HG02588 (cell line): Measurements from ENCODE around the gene CDC25A.

Experiments used
- ATAC-seq: cut with Tn5 transposase; IDR thresholded peaks from one replicate; pipeline ENCODE4 v1.9.1; 2021; ENCODE audit warnings: mild to moderate bottlenecking, moderate library complexity; ENCODE audit not compliant: unreplicated experiment

The CDC25A gene

DNA sequence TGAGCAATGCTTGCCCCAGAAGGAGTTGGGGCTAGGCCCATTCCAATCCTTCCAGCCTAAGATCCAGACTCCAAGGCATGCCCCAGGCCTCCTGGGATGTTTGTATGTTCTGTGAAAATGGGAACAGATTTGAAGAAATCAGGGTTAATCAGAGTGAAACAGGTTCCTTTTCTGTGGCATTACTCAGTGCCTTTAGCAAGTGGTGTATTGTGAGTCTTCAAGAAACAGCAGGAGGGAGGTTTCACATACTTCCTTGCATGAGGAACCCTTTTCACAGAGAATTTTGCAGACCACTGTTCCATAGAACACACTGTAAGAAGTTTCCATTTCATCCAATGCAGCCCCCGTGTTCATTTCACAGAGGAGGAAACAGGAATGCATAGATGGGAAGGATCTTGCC, 8.4 kb upstream of the CDC25A start:
- no peak for ATAC-seq

DNA sequence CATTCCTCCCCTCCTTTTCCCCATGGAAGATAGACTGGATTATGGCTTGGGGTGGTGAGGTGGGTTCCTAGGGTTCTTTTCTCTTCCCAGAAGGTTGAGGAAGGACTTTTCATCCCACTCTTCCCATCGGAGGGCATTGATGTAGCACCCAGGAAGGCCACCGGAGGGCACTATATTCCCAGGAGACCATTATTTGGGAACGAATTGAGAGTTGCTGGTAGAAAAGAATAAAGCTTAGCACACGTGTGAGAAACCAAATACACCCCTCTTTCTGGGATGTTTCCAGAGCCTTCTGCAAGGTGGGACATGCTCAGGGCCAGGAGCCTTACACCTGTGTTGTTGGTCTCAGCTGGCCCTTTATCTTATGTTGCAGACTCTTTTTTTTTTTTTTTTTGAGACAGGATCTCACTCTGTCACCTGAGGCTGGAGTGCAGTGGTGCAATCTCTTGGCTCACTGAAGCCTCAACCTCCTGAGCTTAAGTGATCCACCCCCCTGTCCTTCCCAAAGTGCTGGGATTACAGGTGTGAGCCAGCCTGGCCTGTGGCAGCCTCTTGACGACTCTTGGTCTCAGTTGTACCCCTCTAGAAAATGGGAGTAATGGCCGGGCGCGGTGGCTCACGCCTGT, 6.3 kb upstream of the CDC25A start:
- ATAC-seq, result no peak

DNA sequence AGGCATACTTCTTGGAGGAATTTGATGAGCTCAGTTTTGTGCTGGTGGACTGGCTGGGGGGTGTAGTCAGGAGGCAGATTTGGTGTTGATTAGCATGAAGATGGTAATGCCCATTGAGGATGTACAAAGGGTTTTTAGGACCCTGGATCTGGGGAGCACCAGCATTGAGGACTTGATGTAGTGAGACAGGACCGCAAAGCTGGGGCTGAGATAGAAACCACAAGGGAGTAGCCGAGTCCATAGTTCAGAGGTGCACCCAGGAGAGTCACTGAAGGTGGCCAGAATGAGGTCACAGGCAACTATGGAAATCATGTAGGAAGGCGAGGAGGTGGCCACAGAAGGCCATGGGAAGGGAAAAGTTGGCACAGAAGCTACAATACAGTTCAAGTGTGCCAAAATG, 2.7 kb upstream of the CDC25A start:
- ATAC-seq, result no peak

DNA sequence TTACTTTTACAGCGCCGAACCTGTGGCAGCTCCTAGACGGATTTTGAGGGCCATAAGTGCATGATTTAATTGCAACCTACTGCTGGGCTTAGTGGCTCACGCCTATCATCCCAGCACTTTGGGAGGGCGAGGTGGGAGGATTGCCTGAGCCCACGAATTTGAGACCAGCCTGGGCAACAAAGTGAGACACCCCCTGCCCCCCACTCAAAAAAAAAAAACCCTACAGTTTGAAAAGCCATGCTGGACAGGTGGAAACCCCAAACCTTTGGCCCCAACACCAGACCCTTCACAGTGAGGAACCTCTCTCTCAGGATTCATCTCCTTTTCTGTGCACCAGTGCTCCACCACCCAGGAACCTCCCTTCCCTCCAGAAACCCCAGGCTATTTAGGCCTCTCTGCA, 1.1 kb upstream of the CDC25A start:
- ATAC-seq, result no peak

- ATAC-seq, result peak; percentile 28
Observed at GRCh38 chr3:48187579-48188265, 495 bp downstream of the CDC25A start.

GRCh38 chr3:48187301-48187578, 977 bp downstream of the CDC25A start:
- no peak for ATAC-seq

DNA sequence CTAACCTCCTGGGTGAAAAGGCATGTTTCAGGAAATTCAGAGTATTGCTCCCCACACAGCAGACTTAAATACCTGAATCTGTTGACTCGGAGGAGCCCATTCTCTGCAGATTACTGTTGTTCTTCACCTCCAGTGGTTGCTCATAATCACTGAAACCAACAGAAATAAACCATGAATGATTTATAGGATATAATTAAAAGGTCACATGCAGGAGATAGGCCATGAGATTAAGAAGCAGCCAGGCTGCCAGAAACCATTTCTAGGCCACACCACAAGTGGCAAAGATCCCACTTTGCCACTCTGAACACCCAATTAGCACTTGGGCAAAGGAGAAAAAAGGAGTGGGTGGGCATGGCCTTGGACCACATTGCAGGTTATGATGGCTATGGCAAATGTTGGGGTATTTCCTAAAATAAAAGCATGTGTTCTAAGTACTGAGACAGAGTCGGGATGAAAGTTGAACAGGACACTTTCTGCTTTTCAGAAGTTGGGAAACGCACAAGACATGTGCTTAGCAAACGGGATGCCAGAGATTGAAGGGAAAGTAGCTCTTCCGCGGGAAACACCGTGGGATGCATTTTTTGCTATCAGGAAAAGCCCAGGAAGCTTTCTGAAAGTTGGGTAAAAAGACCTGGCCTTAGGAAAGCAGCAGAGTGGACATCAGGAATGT, 1.5 kb downstream of the CDC25A start:
- no peak for ATAC-seq

GRCh38 chr3:48185129-48185528, 3.1 kb downstream of the CDC25A start:
- no peak for ATAC-seq

GRCh38 chr3:48184299-48184698, 3.9 kb downstream of the CDC25A start:
- ATAC-seq, result no peak

DNA sequence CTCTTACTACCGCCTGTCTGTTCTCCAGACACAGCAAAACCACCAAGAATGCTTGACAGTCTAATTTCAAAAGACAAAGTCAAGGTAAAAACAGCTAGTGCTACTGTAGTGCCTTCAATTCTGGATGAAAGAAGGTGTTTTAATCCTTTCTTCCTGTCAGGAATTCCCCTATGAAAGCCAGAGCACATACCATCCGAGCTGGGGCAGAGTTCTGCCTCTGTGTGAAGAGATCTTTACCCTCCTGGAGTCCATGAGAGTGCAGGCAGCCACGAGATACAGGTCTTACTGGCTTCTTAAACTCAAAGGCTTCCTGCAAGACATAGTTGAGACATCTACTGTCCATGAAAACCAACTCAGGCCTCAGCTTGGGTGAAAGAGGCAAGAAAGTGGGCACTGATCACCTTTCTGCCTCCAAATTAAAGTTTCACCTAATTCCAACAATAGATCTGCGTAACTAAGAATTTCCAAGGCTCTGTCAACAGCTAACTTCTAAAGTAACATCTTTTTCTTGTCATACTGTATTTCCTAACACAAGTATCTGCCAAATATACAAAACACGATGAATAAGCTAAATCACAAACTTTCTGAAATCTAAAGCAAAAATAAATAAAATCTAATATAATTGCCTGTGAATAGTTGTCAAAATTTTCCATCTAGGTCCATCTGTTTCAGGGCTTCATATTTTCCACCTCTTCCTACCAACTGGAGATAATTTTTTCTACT, 7.5 kb downstream of the CDC25A start:
- no peak for ATAC-seq

DNA sequence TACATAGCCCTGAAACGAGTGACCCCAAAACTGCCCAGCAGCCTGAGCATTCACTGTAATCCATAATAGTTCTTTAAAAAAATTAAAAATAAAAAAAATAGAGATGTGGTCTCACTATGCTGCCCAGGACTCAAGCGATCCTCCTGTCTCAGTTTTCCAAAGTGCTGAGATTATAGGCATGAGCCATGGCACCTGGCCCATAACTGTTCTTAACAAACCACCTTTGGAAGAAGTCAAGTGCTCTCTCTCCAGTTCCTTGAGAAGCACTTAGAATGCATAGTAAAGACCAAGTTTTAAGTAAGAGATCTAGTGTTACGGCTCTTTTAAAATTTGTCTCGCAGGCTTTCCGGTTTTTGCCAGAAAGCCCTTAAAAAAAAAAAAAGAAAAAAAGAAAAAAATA, 8.2 kb downstream of the CDC25A start:
- no peak for ATAC-seq

GRCh38 chr3:48178072-48178471, 10.1 kb downstream of the CDC25A start:
- ATAC-seq, result no peak

- no peak for ATAC-seq
Observed at GRCh38 chr3:48157950-48158376, 30.3 kb downstream of the CDC25A start.

DNA sequence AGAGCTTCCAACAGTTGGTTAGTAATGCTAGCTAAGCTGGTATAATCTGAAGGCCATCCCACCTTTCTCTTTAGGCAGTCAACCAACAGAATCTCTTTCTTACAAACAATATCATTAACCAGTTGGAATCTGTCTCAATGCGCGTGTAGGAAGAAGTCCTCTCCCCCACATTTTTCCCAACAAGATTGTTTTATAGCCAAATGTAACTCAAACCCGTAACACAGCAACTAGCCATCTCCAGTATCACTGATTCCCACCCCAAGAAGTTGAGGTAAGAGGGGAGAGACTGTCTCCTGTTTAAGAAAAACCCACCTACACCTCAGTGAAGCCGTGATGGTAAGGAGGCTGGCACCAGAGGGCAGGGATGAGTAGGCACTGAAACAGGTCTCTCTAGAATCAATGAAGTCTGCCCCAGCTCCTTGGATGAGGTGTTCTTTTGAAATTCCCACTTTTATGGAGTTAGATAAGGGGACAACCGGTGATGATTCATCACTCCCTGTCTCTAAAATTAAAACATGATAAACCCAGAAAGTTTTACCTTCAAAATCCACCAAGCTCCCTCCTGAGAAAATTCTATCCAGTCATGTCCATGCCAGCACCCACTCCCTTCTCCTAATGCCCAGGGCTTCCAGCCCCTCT, 30.9 kb downstream of the CDC25A start:
- no peak for ATAC-seq

- no peak for ATAC-seq
Observed at GRCh38 chr3:48156163-48156562, 32.1 kb downstream of the CDC25A start.

GRCh38 chr3:48155122-48155521, 33.1 kb downstream of the CDC25A start:
- ATAC-seq, result no peak

DNA sequence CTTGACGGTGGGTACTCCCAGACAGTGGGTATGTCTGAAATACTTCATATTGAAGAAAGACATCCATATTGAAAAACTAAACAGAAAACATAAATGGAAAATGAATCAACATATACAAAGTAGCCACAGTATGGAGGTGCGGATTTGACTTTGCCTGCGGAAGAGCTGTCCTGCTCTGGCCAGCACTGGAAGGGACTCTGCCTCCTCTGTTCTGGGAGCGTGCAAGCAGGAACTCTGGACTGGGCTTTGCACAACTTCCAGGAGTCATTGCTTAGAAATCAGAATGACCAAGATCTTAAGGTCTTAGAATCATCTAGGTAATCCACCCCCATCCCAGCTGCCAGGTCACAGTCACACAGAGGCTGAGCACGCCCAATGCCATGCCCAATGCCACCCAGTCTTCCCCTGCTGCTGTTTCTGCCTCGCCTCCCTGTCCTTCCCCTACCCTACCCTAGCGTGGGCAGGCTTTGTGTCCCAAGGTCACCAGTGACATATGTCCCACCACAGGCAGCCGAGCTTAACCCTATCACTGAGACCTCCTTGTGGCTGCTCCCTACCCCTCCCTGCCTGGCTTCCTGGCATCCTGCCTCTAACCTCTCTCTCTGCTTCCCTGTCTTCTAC, 36.3 kb downstream of the CDC25A start:
- ATAC-seq, result no peak

DNA sequence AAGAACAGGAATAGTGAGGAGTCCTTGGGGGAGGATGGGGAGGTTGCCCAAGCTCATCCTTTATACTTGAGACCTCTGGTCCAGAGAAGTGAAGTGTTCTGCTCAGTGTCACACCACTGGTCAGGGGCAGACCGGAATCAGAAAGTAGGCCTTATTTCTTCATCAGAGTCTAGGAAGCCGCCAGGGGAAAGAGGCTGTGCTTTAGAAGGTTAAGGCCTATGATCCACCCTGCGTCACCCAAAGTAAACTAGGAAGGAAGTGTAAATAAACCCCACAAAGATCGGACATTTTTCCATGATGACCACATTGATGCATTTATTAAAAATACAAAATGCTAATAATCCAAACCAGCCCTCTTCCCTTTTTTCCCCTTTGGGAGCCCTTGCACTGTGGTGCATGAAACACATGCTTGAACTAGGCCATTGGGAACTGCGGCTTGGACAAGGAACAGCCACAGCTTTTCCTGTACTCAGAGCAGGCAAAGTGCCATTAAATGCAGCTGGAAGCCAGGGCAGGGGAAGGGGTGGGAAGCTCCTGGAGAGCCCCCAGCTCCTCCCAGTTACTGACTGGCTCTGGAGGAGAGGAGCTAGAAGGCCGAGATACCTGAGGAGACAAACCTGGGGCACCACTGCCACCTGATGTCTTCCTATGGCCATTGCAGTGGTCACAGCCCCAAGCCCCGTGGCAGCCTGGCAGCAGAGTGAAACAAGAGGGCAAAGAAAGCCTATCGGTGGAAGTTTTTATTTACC, 37.0 kb downstream of the CDC25A start:
- no peak for ATAC-seq

DNA sequence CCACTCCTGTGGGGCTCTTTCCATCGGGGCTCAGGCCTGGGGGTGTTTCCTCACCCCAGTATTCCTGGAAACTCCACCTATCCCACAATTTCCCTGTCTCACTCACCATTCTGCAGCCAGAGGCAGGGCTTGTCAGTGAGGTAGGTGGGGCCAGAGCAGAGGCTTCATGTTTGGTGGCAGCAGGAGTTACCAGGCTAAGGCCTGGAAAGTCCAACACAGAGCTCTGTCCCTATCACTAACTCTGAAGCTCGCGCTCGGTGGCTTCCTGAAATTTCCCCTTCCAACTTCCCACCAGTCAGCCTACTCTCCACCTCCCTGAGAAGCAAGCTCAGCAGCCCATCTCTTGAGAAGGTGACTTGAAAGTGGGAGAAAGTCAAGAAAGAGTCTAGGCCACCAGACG, 44.2 kb downstream of the CDC25A start:
- ATAC-seq, result no peak

DNA sequence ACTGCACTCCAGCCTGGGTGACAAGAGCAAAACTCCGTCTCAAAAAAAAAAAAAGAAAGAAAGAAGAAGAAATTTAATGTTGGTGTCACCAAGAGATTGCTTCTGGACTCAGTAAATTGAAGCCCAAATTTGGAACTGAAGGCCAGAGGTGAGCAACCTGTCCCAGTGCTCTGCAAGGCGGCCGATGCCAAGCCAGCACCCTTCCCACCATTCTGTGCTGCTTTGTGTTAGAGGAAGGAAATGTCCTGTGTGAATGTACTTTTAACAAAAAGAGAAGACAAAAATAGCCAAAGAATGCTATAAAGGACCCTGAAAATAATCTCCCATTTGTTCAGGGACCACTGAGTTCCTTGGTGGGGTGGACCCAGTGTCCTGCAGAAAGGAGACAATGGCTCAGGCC, 44.6 kb downstream of the CDC25A start:
- no peak for ATAC-seq
